ENCODE results near the gene DDX51.

The DDX51 gene

GRCh38 chr12:132179431-132180362 lies 35.6 kb upstream of the DDX51 start:
- TF ChIP-seq SPI1 (IDR thresholded peaks at IDR 0.05; ENCODE audit: low read depth, low read length), result no peak
- no peak for TF ChIP-seq TAF1 (IDR thresholded peaks at IDR 0.05; ENCODE audit: low read depth, low read length)
- no peak for TF ChIP-seq PAX5 (IDR thresholded peaks at IDR 0.05; ENCODE audit: insufficient read depth, low read length, severe bottlenecking)
- no peak for TF ChIP-seq POLR2AphosphoS5 (IDR thresholded peaks at IDR 0.05; ENCODE audit: low read depth, low read length)
- TF ChIP-seq POLR2A (IDR thresholded peaks at IDR 0.05; ENCODE audit: low read depth, low read length), result no peak
- TF ChIP-seq POU2F2 (IDR thresholded peaks at IDR 0.05; ENCODE audit: low read depth, low read length), result no peak
- DNase-seq (ENCODE audit: insufficient read length, low spot score) (no peak), FAIRE-seq (peak; percentile 33)

GRCh38 chr12:132178801-132179401 lies 34.8 kb upstream of the DDX51 start:
- no peak for DNase-seq (ENCODE audit: insufficient read length, low spot score)
- TF ChIP-seq PAX5 (IDR thresholded peaks at IDR 0.05; ENCODE audit: insufficient read depth, low read length, severe bottlenecking) (no peak), POU2F2 (IDR thresholded peaks at IDR 0.05; ENCODE audit: low read depth, low read length) (no peak), SPI1 (IDR thresholded peaks at IDR 0.05; ENCODE audit: low read depth, low read length) (no peak), TAF1 (IDR thresholded peaks at IDR 0.05; ENCODE audit: low read depth, low read length) (no peak), POLR2A (IDR thresholded peaks at IDR 0.05; ENCODE audit: low read depth, low read length) (no peak)

GRCh38 chr12:132178316-132178715 lies 34.2 kb upstream of the DDX51 start:
- DNase-seq (ENCODE audit: insufficient read length, low spot score) (no peak), FAIRE-seq (peak; percentile 72)
- TF ChIP-seq POU2F2 (IDR thresholded peaks at IDR 0.05; ENCODE audit: low read depth, low read length), result no peak
- no peak; the same call in 1 of the 2 replicates for TF ChIP-seq SPI1 (IDR thresholded peaks at IDR 0.05; ENCODE audit: low read depth, low read length)
- TF ChIP-seq POLR2A (IDR thresholded peaks at IDR 0.05; ENCODE audit: low read depth, low read length), result no peak
- TF ChIP-seq TAF1 (IDR thresholded peaks at IDR 0.05; ENCODE audit: low read depth, low read length), result no peak

More at GRCh38 chr12:132178801-132179401, 34.8 kb upstream of the DDX51 start:
- FAIRE-seq, result no peak

- DNase-seq (ENCODE audit: insufficient read length, low spot score) (no peak), FAIRE-seq (no peak)
- TF ChIP-seq SPI1 (IDR thresholded peaks at IDR 0.05; ENCODE audit: low read depth, low read length) (no peak), POLR2A (IDR thresholded peaks at IDR 0.05; ENCODE audit: low read depth, low read length) (no peak), TAF1 (IDR thresholded peaks at IDR 0.05; ENCODE audit: low read depth, low read length) (no peak), POU2F2 (IDR thresholded peaks at IDR 0.05; ENCODE audit: low read depth, low read length) (no peak), PAX5 (IDR thresholded peaks at IDR 0.05; ENCODE audit: insufficient read depth, low read length, severe bottlenecking) (no peak), POLR2AphosphoS5 (IDR thresholded peaks at IDR 0.05; ENCODE audit: low read depth, low read length) (no peak)
These were observed 32.9 kb upstream of the DDX51 start for GRCh38 chr12:132176920-132177551.

- TF ChIP-seq POU2F2 (IDR thresholded peaks at IDR 0.05; ENCODE audit: low read depth, low read length), result no peak
- no peak for TF ChIP-seq PAX5 (IDR thresholded peaks at IDR 0.05; ENCODE audit: insufficient read depth, low read length, severe bottlenecking)
- TF ChIP-seq POLR2A (IDR thresholded peaks at IDR 0.05; ENCODE audit: low read depth, low read length), result no peak
- FAIRE-seq, result no peak
- DNase-seq (ENCODE audit: insufficient read length, low spot score), result no peak
These were observed 32.3 kb upstream of the DDX51 start for GRCh38 chr12:132176385-132176919.

GRCh38 chr12:132175496-132176384 lies 31.6 kb upstream of the DDX51 start:
- FAIRE-seq (no peak), DNase-seq (ENCODE audit: insufficient read length, low spot score) (no peak)
- TF ChIP-seq SPI1 (IDR thresholded peaks at IDR 0.05; ENCODE audit: low read depth, low read length) (no peak), PAX5 (IDR thresholded peaks at IDR 0.05; ENCODE audit: insufficient read depth, low read length, severe bottlenecking) (no peak), POLR2A (IDR thresholded peaks at IDR 0.05; ENCODE audit: low read depth, low read length) (no peak), TAF1 (IDR thresholded peaks at IDR 0.05; ENCODE audit: low read depth, low read length) (no peak), POU2F2 (IDR thresholded peaks at IDR 0.05; ENCODE audit: low read depth, low read length) (no peak), POLR2AphosphoS5 (IDR thresholded peaks at IDR 0.05; ENCODE audit: low read depth, low read length) (no peak)

- DNase-seq (ENCODE audit: insufficient read length, low spot score), result no peak
- FAIRE-seq, result no peak
These were observed 30.8 kb upstream of the DDX51 start for GRCh38 chr12:132174839-132175490.

More at GRCh38 chr12:132174839-132175490, 30.8 kb upstream of the DDX51 start:
- TF ChIP-seq SPI1 (IDR thresholded peaks at IDR 0.05; ENCODE audit: low read depth, low read length), result no peak
- no peak for TF ChIP-seq TAF1 (IDR thresholded peaks at IDR 0.05; ENCODE audit: low read depth, low read length)
- no peak for TF ChIP-seq POLR2A (IDR thresholded peaks at IDR 0.05; ENCODE audit: low read depth, low read length)
- no peak for TF ChIP-seq PAX5 (IDR thresholded peaks at IDR 0.05; ENCODE audit: insufficient read depth, low read length, severe bottlenecking)
- no peak for TF ChIP-seq POU2F2 (IDR thresholded peaks at IDR 0.05; ENCODE audit: low read depth, low read length)
- no peak for TF ChIP-seq POLR2AphosphoS5 (IDR thresholded peaks at IDR 0.05; ENCODE audit: low read depth, low read length)

All from GM12891 (cell line).